ENCODE measurements around the gene PPP1R13L. TPM values are rescaled to one million over a fixed set of nuclear protein-coding genes. Genes with fewer than 3 reads are reported as not detected.

Gene PPP1R13L
- total RNA-seq, 1 donor from 2014 or later, result 56.7 TPM

DNA sequence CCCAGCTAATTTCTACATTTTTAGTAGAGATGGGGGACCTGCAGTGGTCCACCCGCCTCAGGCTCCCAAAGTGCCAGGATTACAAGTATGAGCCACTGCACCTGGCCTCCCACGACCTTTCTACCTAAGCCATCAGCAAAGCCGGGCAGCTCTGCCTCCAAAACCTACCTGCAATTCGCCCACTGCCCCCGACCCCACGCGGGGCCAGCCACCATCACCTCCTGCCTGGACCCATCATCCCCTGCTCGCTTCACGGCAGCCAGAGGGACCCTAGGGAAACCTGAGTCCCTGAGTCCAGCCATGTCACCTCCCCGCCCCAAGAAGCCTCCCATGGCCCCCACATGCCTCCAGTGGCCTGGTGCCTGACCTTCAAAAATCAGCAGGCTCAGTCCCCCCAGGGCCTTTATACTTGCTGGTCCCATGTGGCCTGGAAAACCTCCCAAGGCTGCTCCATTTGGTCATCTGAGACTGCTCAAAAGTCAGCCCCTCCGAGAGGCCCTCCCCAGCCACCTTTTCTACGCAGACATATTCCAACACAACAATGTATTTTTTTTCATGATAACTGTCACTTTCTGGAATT, 46.6 kb downstream of the PPP1R13L start:
- no peak overlapping the region for H2AFZ ChIP-seq (ENCODE audit: low read depth, low read length)
- H3K9ac ChIP-seq (ENCODE audit: low read length), result no peak overlapping the region
- no peak for TF ChIP-seq EZH2 (IDR thresholded peaks at IDR 0.05; ENCODE audit: insufficient read depth, low read length)
- TF ChIP-seq, protein P1, sequence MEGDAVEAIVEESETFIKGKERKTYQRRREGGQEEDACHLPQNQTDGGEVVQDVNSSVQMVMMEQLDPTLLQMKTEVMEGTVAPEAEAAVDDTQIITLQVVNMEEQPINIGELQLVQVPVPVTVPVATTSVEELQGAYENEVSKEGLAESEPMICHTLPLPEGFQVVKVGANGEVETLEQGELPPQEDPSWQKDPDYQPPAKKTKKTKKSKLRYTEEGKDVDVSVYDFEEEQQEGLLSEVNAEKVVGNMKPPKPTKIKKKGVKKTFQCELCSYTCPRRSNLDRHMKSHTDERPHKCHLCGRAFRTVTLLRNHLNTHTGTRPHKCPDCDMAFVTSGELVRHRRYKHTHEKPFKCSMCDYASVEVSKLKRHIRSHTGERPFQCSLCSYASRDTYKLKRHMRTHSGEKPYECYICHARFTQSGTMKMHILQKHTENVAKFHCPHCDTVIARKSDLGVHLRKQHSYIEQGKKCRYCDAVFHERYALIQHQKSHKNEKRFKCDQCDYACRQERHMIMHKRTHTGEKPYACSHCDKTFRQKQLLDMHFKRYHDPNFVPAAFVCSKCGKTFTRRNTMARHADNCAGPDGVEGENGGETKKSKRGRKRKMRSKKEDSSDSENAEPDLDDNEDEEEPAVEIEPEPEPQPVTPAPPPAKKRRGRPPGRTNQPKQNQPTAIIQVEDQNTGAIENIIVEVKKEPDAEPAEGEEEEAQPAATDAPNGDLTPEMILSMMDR (IDR thresholded peaks at IDR 0.05; ENCODE audit: insufficient read depth, low read depth, low read length), result no peak
- H3K27ac Mint-ChIP-seq (ENCODE audit: unreplicated experiment), result peak overlapping the region; percentile 58
- H4K20me1 ChIP-seq (ENCODE audit: insufficient read depth, low read length), result peaks cover 29% of the 10 kb centered on the region
- H3K4me1 Mint-ChIP-seq (ENCODE audit: low read depth, unreplicated experiment), result no peaks in the 10 kb centered on the region
- no peaks in the 10 kb centered on the region for H3K9me3 Mint-ChIP-seq (ENCODE audit: unreplicated experiment)
- no peak overlapping the region for H3K27ac ChIP-seq (ENCODE audit: low read depth, low read length)
- no peak for DNase-seq (ENCODE audit: low read depth)
- no peaks in the 10 kb centered on the region for H3K27me3 ChIP-seq (ENCODE audit: insufficient read depth, low read length)
- no peaks in the 10 kb centered on the region for H3K79me2 ChIP-seq (ENCODE audit: insufficient read depth, low read length)
- no peak for FAIRE-seq
- H3K27me3 Mint-ChIP-seq (ENCODE audit: low read depth, unreplicated experiment), result no peaks in the 10 kb centered on the region
- no peak overlapping the region for H3K4me2 ChIP-seq (ENCODE audit: low read length)
- H3K9me3 ChIP-seq (ENCODE audit: insufficient read depth, low read depth, low read length), result peaks cover 2% of the 10 kb centered on the region
- H3K36me3 Mint-ChIP-seq (ENCODE audit: low read depth, unreplicated experiment), result peaks cover 53% of the 10 kb centered on the region
- H3K4me3 ChIP-seq (ENCODE audit: insufficient read depth, low read depth, low read length), result no peak overlapping the region
- no peaks in the 10 kb centered on the region for H3K4me1 ChIP-seq (ENCODE audit: insufficient read depth, low read length)
- no peak overlapping the region for H3K4me3 Mint-ChIP-seq (ENCODE audit: unreplicated experiment)
- H3K36me3 ChIP-seq (ENCODE audit: insufficient read depth, low read length), result peaks cover 6% of the 10 kb centered on the region

GRCh38 chr19:45357445-45357783, 47.5 kb downstream of the PPP1R13L start:
- H3K27ac Mint-ChIP-seq (ENCODE audit: unreplicated experiment), result no peak overlapping the region
- no peak overlapping the region for H3K4me3 ChIP-seq (ENCODE audit: insufficient read depth, low read depth, low read length)
- no peak overlapping the region for H3K4me3 Mint-ChIP-seq (ENCODE audit: unreplicated experiment)
- no peaks in the 10 kb centered on the region for H3K27me3 ChIP-seq (ENCODE audit: insufficient read depth, low read length)
- H3K9me3 ChIP-seq (ENCODE audit: insufficient read depth, low read depth, low read length), result peaks cover 2% of the 10 kb centered on the region
- H3K4me1 ChIP-seq (ENCODE audit: insufficient read depth, low read length), result no peaks in the 10 kb centered on the region
- no peaks in the 10 kb centered on the region for H3K4me1 Mint-ChIP-seq (ENCODE audit: low read depth, unreplicated experiment)
- H3K9me3 Mint-ChIP-seq (ENCODE audit: unreplicated experiment), result no peaks in the 10 kb centered on the region
- H3K9ac ChIP-seq (ENCODE audit: low read length), result no peak overlapping the region
- H3K79me2 ChIP-seq (ENCODE audit: insufficient read depth, low read length), result no peaks in the 10 kb centered on the region
- TF ChIP-seq, protein P1 (IDR thresholded peaks at IDR 0.05; ENCODE audit: insufficient read depth, low read depth, low read length), result no peak
- no peak overlapping the region for H3K4me2 ChIP-seq (ENCODE audit: low read length)
- H4K20me1 ChIP-seq (ENCODE audit: insufficient read depth, low read length), result peaks cover 29% of the 10 kb centered on the region
- H3K27me3 Mint-ChIP-seq (ENCODE audit: low read depth, unreplicated experiment), result no peaks in the 10 kb centered on the region
- peaks cover 14% of the 10 kb centered on the region for H3K36me3 ChIP-seq (ENCODE audit: insufficient read depth, low read length)
- FAIRE-seq (no peak), DNase-seq (ENCODE audit: low read depth) (no peak)
- no peak overlapping the region for H2AFZ ChIP-seq (ENCODE audit: low read depth, low read length)
- H3K36me3 Mint-ChIP-seq (ENCODE audit: low read depth, unreplicated experiment), result peaks cover 52% of the 10 kb centered on the region
- no peak overlapping the region for H3K27ac ChIP-seq (ENCODE audit: low read depth, low read length)

- Mint-ChIP-seq H3K36me3 (ENCODE audit: low read depth, unreplicated experiment) (peaks cover 48% of the 10 kb centered on the region), H3K27me3 (ENCODE audit: low read depth, unreplicated experiment) (no peaks in the 10 kb centered on the region), H3K4me3 (ENCODE audit: unreplicated experiment) (no peak overlapping the region), H3K4me1 (ENCODE audit: low read depth, unreplicated experiment) (no peaks in the 10 kb centered on the region), H3K9me3 (ENCODE audit: unreplicated experiment) (no peaks in the 10 kb centered on the region), H3K27ac (ENCODE audit: unreplicated experiment) (no peak overlapping the region)
- H3K27ac ChIP-seq (ENCODE audit: low read depth, low read length), result no peak overlapping the region
- H3K4me3 ChIP-seq (ENCODE audit: insufficient read depth, low read depth, low read length), result no peak overlapping the region
- H4K20me1 ChIP-seq (ENCODE audit: insufficient read depth, low read length), result peaks cover 24% of the 10 kb centered on the region
- FAIRE-seq (no peak), DNase-seq (ENCODE audit: low read depth) (no peak)
- no peak for TF ChIP-seq EZH2 (IDR thresholded peaks at IDR 0.05; ENCODE audit: insufficient read depth, low read length)
- TF ChIP-seq, protein P1 (IDR thresholded peaks at IDR 0.05; ENCODE audit: insufficient read depth, low read depth, low read length), result no peak
- no peaks in the 10 kb centered on the region for H3K4me1 ChIP-seq (ENCODE audit: insufficient read depth, low read length)
- H2AFZ ChIP-seq (ENCODE audit: low read depth, low read length), result no peak overlapping the region
- no peak overlapping the region for H3K9ac ChIP-seq (ENCODE audit: low read length)
- no peaks in the 10 kb centered on the region for H3K79me2 ChIP-seq (ENCODE audit: insufficient read depth, low read length)
- H3K36me3 ChIP-seq (ENCODE audit: insufficient read depth, low read length), result peaks cover 14% of the 10 kb centered on the region
- no peak overlapping the region for H3K4me2 ChIP-seq (ENCODE audit: low read length)
- no peaks in the 10 kb centered on the region for H3K27me3 ChIP-seq (ENCODE audit: insufficient read depth, low read length)
- peaks cover 2% of the 10 kb centered on the region for H3K9me3 ChIP-seq (ENCODE audit: insufficient read depth, low read depth, low read length)
Observed at GRCh38 chr19:45356760-45357444, 48.0 kb downstream of the PPP1R13L start.

Measured in astrocyte (in vitro differentiated cells and primary cell).